ENCODE results near the gene GAA. TPM values are rescaled to one million over a fixed set of nuclear protein-coding genes. Genes with fewer than 3 reads are reported as not detected.

The GAA gene
- total and polyA plus RNA-seq, 4 donors = 24.8 to 82.2 (median 45.8) TPM

GRCh38 chr17:80125656-80126448 lies 24.5 kb downstream of the GAA start:
- Histone ChIP-seq H3K27me3 (ENCODE audit: control insufficient read depth in 1 of 2, insufficient read depth in 2 of 2, low read length in 1 of 2) (peaks cover 0 to 2% of the 10 kb centered on the region in 2 donors), H3K4me3 (ENCODE audit: low read length in 2 of 2) (no peak overlapping the region), H3K36me3 (ENCODE audit: control insufficient read depth in 1 of 2, insufficient read depth in 2 of 2, low read length in 1 of 2) (no peaks in the 10 kb centered on the region), H3K9me3 (ENCODE audit: control insufficient read depth, low read length) (no peaks in the 10 kb centered on the region), H3K27ac (ENCODE audit: low read depth in 1 of 2, low read length in 2 of 2) (no peak overlapping the region), H3K4me1 (ENCODE audit: control insufficient read depth in 1 of 2, insufficient read depth in 2 of 2, low read length in 2 of 2) (no peaks in the 10 kb centered on the region)
- DNase-seq (peak in 1 of 2 donors; percentile 62), ATAC-seq (ENCODE audit: low FRiP score) (no peak)
- 49 to 51% methylated on average over 14 of the region's 14 CpGs for WGBS, 2 donors
- intact Hi-C loops (cut with DNase I) = no loop called here

- no peaks in the 10 kb centered on the region for H3K4me1 ChIP-seq (ENCODE audit: control insufficient read depth in 1 of 2, insufficient read depth in 2 of 2, low read length in 2 of 2)
- no peak for DNase-seq
- peaks cover 0 to 2% of the 10 kb centered on the region in 2 donors for H3K27me3 ChIP-seq (ENCODE audit: control insufficient read depth in 1 of 2, insufficient read depth in 2 of 2, low read length in 1 of 2)
- ATAC-seq (ENCODE audit: low FRiP score) = no peak
- no peak overlapping the region for H3K27ac ChIP-seq (ENCODE audit: low read depth in 1 of 2, low read length in 2 of 2)
- no peaks in the 10 kb centered on the region for H3K36me3 ChIP-seq (ENCODE audit: control insufficient read depth in 1 of 2, insufficient read depth in 2 of 2, low read length in 1 of 2)
- H3K9me3 ChIP-seq (ENCODE audit: control insufficient read depth, low read length) = no peaks in the 10 kb centered on the region
- intact Hi-C loops (cut with DNase I) = no loop called here
- H3K4me3 ChIP-seq (ENCODE audit: low read length in 2 of 2) = no peak overlapping the region
- WGBS, 2 donors = 66 to 70% methylated on average over 3 of the region's 3 CpGs
Measured at GRCh38 chr17:80126449-80126715, 25.0 kb downstream of the GAA start.

- peaks cover 0 to 2% of the 10 kb centered on the region in 2 donors for H3K27me3 ChIP-seq (ENCODE audit: control insufficient read depth in 1 of 2, insufficient read depth in 2 of 2, low read length in 1 of 2)
- H3K36me3 ChIP-seq (ENCODE audit: control insufficient read depth in 1 of 2, insufficient read depth in 2 of 2, low read length in 1 of 2) = no peaks in the 10 kb centered on the region
- DNase-seq (no peak), ATAC-seq (ENCODE audit: low FRiP score) (no peak)
- intact Hi-C loops (cut with DNase I) = no loop called here
- H3K4me3 ChIP-seq (ENCODE audit: low read length in 2 of 2) = no peak overlapping the region
- 46 to 49% methylated on average over 4 of the region's 4 CpGs for WGBS, 2 donors
- no peaks in the 10 kb centered on the region for H3K4me1 ChIP-seq (ENCODE audit: control insufficient read depth in 1 of 2, insufficient read depth in 2 of 2, low read length in 2 of 2)
- H3K27ac ChIP-seq (ENCODE audit: low read depth in 1 of 2, low read length in 2 of 2) = no peak overlapping the region
- H3K9me3 ChIP-seq (ENCODE audit: control insufficient read depth, low read length) = no peaks in the 10 kb centered on the region
Measured at GRCh38 chr17:80129006-80129565, 27.7 kb downstream of the GAA start.

GRCh38 chr17:80130992-80131391 lies 29.6 kb downstream of the GAA start:
- intact Hi-C loops (cut with DNase I) = no loop called here
- Histone ChIP-seq H3K27me3 (ENCODE audit: control insufficient read depth in 1 of 2, insufficient read depth in 2 of 2, low read length in 1 of 2) (peaks cover 0 to 2% of the 10 kb centered on the region in 2 donors), H3K36me3 (ENCODE audit: control insufficient read depth in 1 of 2, insufficient read depth in 2 of 2, low read length in 1 of 2) (peaks cover 0 to 2% of the 10 kb centered on the region in 2 donors), H3K27ac (ENCODE audit: low read depth in 1 of 2, low read length in 2 of 2) (no peak overlapping the region), H3K4me1 (ENCODE audit: control insufficient read depth in 1 of 2, insufficient read depth in 2 of 2, low read length in 2 of 2) (no peaks in the 10 kb centered on the region), H3K4me3 (ENCODE audit: low read length in 2 of 2) (no peak overlapping the region), H3K9me3 (ENCODE audit: control insufficient read depth, low read length) (no peaks in the 10 kb centered on the region)
- 82 to 85% methylated on average over 3 of the region's 3 CpGs for WGBS, 2 donors
- ATAC-seq (ENCODE audit: low FRiP score) = no peak
- no peak for DNase-seq

GRCh38 chr17:80132906-80133625 lies 31.7 kb downstream of the GAA start:
- peaks cover 6 to 7% of the 10 kb centered on the region in 2 donors for H3K36me3 ChIP-seq (ENCODE audit: control insufficient read depth in 1 of 2, insufficient read depth in 2 of 2, low read length in 1 of 2)
- WGBS, 2 donors = 78 to 81% methylated on average over 5 of the region's 5 CpGs
- no peak overlapping the region for H3K27ac ChIP-seq (ENCODE audit: low read depth in 1 of 2, low read length in 2 of 2)
- ATAC-seq (ENCODE audit: low FRiP score) (no peak), DNase-seq (no peak)
- no peaks in the 10 kb centered on the region for H3K27me3 ChIP-seq (ENCODE audit: control insufficient read depth in 1 of 2, insufficient read depth in 2 of 2, low read length in 1 of 2)
- H3K4me1 ChIP-seq (ENCODE audit: control insufficient read depth in 1 of 2, insufficient read depth in 2 of 2, low read length in 2 of 2) = no peaks in the 10 kb centered on the region
- no peak overlapping the region for H3K4me3 ChIP-seq (ENCODE audit: low read length in 2 of 2)
- intact Hi-C loops (cut with DNase I) = no loop called here
- H3K9me3 ChIP-seq (ENCODE audit: control insufficient read depth, low read length) = no peaks in the 10 kb centered on the region

GRCh38 chr17:80133626-80133970 lies 32.2 kb downstream of the GAA start:
- no peak overlapping the region for H3K27ac ChIP-seq (ENCODE audit: low read depth in 1 of 2, low read length in 2 of 2)
- no peak overlapping the region for H3K4me3 ChIP-seq (ENCODE audit: low read length in 2 of 2)
- H3K36me3 ChIP-seq (ENCODE audit: control insufficient read depth in 1 of 2, insufficient read depth in 2 of 2, low read length in 1 of 2) = peaks cover 7 to 8% of the 10 kb centered on the region in 2 donors
- H3K4me1 ChIP-seq (ENCODE audit: control insufficient read depth in 1 of 2, insufficient read depth in 2 of 2, low read length in 2 of 2) = no peaks in the 10 kb centered on the region
- no peak for ATAC-seq (ENCODE audit: low FRiP score)
- WGBS, 2 donors = 90 to 94% methylated on average over 6 of the region's 6 CpGs
- intact Hi-C loops (cut with DNase I) = no loop called here
- DNase-seq = no peak
- no peaks in the 10 kb centered on the region for H3K27me3 ChIP-seq (ENCODE audit: control insufficient read depth in 1 of 2, insufficient read depth in 2 of 2, low read length in 1 of 2)
- no peaks in the 10 kb centered on the region for H3K9me3 ChIP-seq (ENCODE audit: control insufficient read depth, low read length)

GRCh38 chr17:80137131-80137530 lies 35.8 kb downstream of the GAA start:
- H3K36me3 ChIP-seq (ENCODE audit: control insufficient read depth in 1 of 2, insufficient read depth in 2 of 2, low read length in 1 of 2) = peaks cover 7 to 15% of the 10 kb centered on the region in 2 donors
- ATAC-seq (ENCODE audit: low FRiP score) = no peak
- WGBS, 2 donors = 94 to 95% methylated on average over 9 of the region's 9 CpGs

GRCh38 chr17:80138856-80139426 lies 37.6 kb downstream of the GAA start:
- H3K4me1 ChIP-seq (ENCODE audit: control insufficient read depth in 1 of 2, insufficient read depth in 2 of 2, low read length in 2 of 2) = no peaks in the 10 kb centered on the region
- H3K27me3 ChIP-seq (ENCODE audit: control insufficient read depth in 1 of 2, insufficient read depth in 2 of 2, low read length in 1 of 2) = no peaks in the 10 kb centered on the region
- H3K9me3 ChIP-seq (ENCODE audit: control insufficient read depth, low read length) = no peaks in the 10 kb centered on the region
- H3K36me3 ChIP-seq (ENCODE audit: control insufficient read depth in 1 of 2, insufficient read depth in 2 of 2, low read length in 1 of 2) = peaks cover 12 to 17% of the 10 kb centered on the region in 2 donors
- no peak for ATAC-seq (ENCODE audit: low FRiP score)
- WGBS, 2 donors = 90 to 92% methylated on average over 18 of the region's 18 CpGs
- DNase-seq = no peak
- no peak overlapping the region for H3K27ac ChIP-seq (ENCODE audit: low read depth in 1 of 2, low read length in 2 of 2)
- intact Hi-C loops (cut with DNase I) = no loop called here
- H3K4me3 ChIP-seq (ENCODE audit: low read length in 2 of 2) = no peak overlapping the region

More at GRCh38 chr17:80137131-80137530, 35.8 kb downstream of the GAA start:
- Histone ChIP-seq H3K27me3 (ENCODE audit: control insufficient read depth in 1 of 2, insufficient read depth in 2 of 2, low read length in 1 of 2) (no peaks in the 10 kb centered on the region), H3K27ac (ENCODE audit: low read depth in 1 of 2, low read length in 2 of 2) (no peak overlapping the region), H3K9me3 (ENCODE audit: control insufficient read depth, low read length) (no peaks in the 10 kb centered on the region), H3K4me3 (ENCODE audit: low read length in 2 of 2) (no peak overlapping the region), H3K4me1 (ENCODE audit: control insufficient read depth in 1 of 2, insufficient read depth in 2 of 2, low read length in 2 of 2) (no peaks in the 10 kb centered on the region)
- no peak for DNase-seq
- intact Hi-C loops (cut with DNase I) = no loop called here

Measured in aorta (tissue), 5 donors.